DND-41 (cell line): ENCODE data around the gene PTPRG.
"Not testable (repeated sequence)": the region's sequence is repeated elsewhere in the genome, so short reads cannot be mapped to it uniquely, and the experiment has no call there.

Experiments used
- ATAC-seq: fragments of 200-7000 bp; cut with Tn5 transposase; 3 replicates; pipeline ENCODE4 v1.9.1; 2021; ENCODE audit warnings: low read depth; ENCODE audit not compliant: insufficient read depth
- DNase-seq: peaks from one replicate; pipeline ENCODE4 v3.0.0-alpha.2; 2020
- H2AFZ ChIP-seq: 2 replicates; pipeline ENCODE4 v1.6.0; 2012; ENCODE audit warnings: low read depth, low read length
- H3K27ac ChIP-seq: 2 replicates; pipeline ENCODE4 v1.5.1; 2012; ENCODE audit warnings: low read length, inconsistent platforms
- H3K27me3 ChIP-seq: fragments of 200-600 bp; sonication (generic); 2 replicates; pipeline ENCODE4 v1.6.0; 2012; ENCODE audit warnings: low read length, mild to moderate bottlenecking, inconsistent platforms; ENCODE audit not compliant: insufficient read depth, poor library complexity
- H3K36me3 ChIP-seq: 2 replicates; pipeline ENCODE4 v1.5.1; 2012; ENCODE audit warnings: low read length, inconsistent platforms; ENCODE audit not compliant: insufficient read depth
- H3K4me1 ChIP-seq: 2 replicates; pipeline ENCODE4 v1.5.1; 2012; ENCODE audit warnings: mild to moderate bottlenecking, low read length; ENCODE audit not compliant: insufficient read depth
- H3K4me2 ChIP-seq: 2 replicates; pipeline ENCODE4 v1.6.0; 2012; ENCODE audit warnings: mild to moderate bottlenecking, moderate library complexity, low read length, inconsistent platforms; ENCODE audit not compliant: insufficient read depth
- H3K4me3 ChIP-seq, 2 experiments: fragments of 200-600 bp in 1 of 2; shearing (Covaris generic) in 1 of 2; 2 replicates each; pipeline ENCODE4 v1.5.1; 2012 to 2016; ENCODE audit warnings: inconsistent platforms in 2 of 2, low read length in 2 of 2, mild to moderate bottlenecking in 2 of 2, low read depth in 1 of 2, moderate library complexity in 1 of 2
- H3K79me2 ChIP-seq: 2 replicates; pipeline ENCODE4 v1.6.0; 2012; ENCODE audit warnings: low read length, inconsistent platforms; ENCODE audit not compliant: insufficient read depth
- H3K9ac ChIP-seq: 2 replicates; pipeline ENCODE4 v1.6.0; 2012; ENCODE audit warnings: low read depth, mild to moderate bottlenecking, inconsistent platforms, low read length, moderate library complexity
- H3K9me3 ChIP-seq: 2 replicates; pipeline ENCODE4 v1.5.1; 2012; ENCODE audit warnings: low read length, moderate library complexity, mild to moderate bottlenecking, inconsistent platforms; ENCODE audit not compliant: insufficient read depth, severe bottlenecking
- H4K20me1 ChIP-seq: 2 replicates; pipeline ENCODE4 v1.6.0; 2012; ENCODE audit warnings: low read length; ENCODE audit not compliant: insufficient read depth
- CTCF ChIP-seq: IDR thresholded peaks from 2 replicates; pipeline ENCODE4 v1.5.1; 2012; ENCODE audit warnings: borderline replicate concordance, low read length, moderate library complexity, mild to moderate bottlenecking; ENCODE audit not compliant: poor library complexity, severe bottlenecking; ENCODE audit errors: extremely low read depth
- EZH2 ChIP-seq: IDR thresholded peaks from 3 replicates; pipeline ENCODE4 v1.6.1; 2012; ENCODE audit warnings: borderline replicate concordance, low read depth, mild to moderate bottlenecking, moderate library complexity, low read length, inconsistent platforms; ENCODE audit not compliant: severe bottlenecking

Gene PTPRG

GRCh38 chr3:61813636-61814035, 252.3 kb downstream of the PTPRG start:
- Histone ChIP-seq H3K4me1 (no peaks in the 10 kb centered on the region), H3K4me3 (no peak overlapping the region), H3K27me3 (no peaks in the 10 kb centered on the region), H4K20me1 (no peaks in the 10 kb centered on the region), H3K9me3 (no peaks in the 10 kb centered on the region), H3K4me2 (no peak overlapping the region), H2AFZ (no peak overlapping the region), H3K79me2 (no peaks in the 10 kb centered on the region), H3K27ac (no peak overlapping the region), H3K36me3 (no peaks in the 10 kb centered on the region), H3K9ac (no peak overlapping the region)
- no peak for TF ChIP-seq EZH2
- no peak for TF ChIP-seq CTCF
- ATAC-seq = no peak
- DNase-seq = no peak

- H4K20me1 ChIP-seq = no peaks in the 10 kb centered on the region
- H3K9ac ChIP-seq = no peak overlapping the region
- H3K4me3 ChIP-seq = no peak overlapping the region
- H3K27me3 ChIP-seq = no peaks in the 10 kb centered on the region
- no peak overlapping the region for H3K4me2 ChIP-seq
- H3K79me2 ChIP-seq = no peaks in the 10 kb centered on the region
- H3K27ac ChIP-seq = no peak overlapping the region
- no peaks in the 10 kb centered on the region for H3K9me3 ChIP-seq
- no peaks in the 10 kb centered on the region for H3K36me3 ChIP-seq
- no peak for TF ChIP-seq EZH2
- no peak overlapping the region for H2AFZ ChIP-seq
- ATAC-seq (no peak), DNase-seq (no peak)
- H3K4me1 ChIP-seq = no peaks in the 10 kb centered on the region
Observed at GRCh38 chr3:61814674-61815073, 253.3 kb downstream of the PTPRG start.

GRCh38 chr3:61816304-61816703, 254.9 kb downstream of the PTPRG start:
- not testable (repeated sequence) for H2AFZ ChIP-seq, H3K4me2 ChIP-seq, H3K9me3 ChIP-seq, H3K4me3 ChIP-seq, H3K9ac ChIP-seq, H4K20me1 ChIP-seq, ATAC-seq, H3K27ac ChIP-seq, DNase-seq, H3K4me1 ChIP-seq, H3K79me2 ChIP-seq, H3K27me3 ChIP-seq, H3K36me3 ChIP-seq

GRCh38 chr3:61819861-61820260, 258.5 kb downstream of the PTPRG start:
- Histone ChIP-seq H3K27me3 (no peaks in the 10 kb centered on the region), H3K4me1 (no peaks in the 10 kb centered on the region), H3K9me3 (no peaks in the 10 kb centered on the region), H3K4me3 (no peak overlapping the region), H3K36me3 (no peaks in the 10 kb centered on the region), H3K9ac (no peak overlapping the region), H2AFZ (no peak overlapping the region), H3K79me2 (no peaks in the 10 kb centered on the region), H3K4me2 (no peak overlapping the region), H3K27ac (no peak overlapping the region), H4K20me1 (no peaks in the 10 kb centered on the region)
- ATAC-seq (no peak), DNase-seq (no peak)
- TF ChIP-seq CTCF = no peak
- TF ChIP-seq EZH2 = no peak
